Ammon's horn (tissue), 1 donor: ENCODE measurements around the gene CLASRP.
A peak's percentile ranks its signal among the peaks of the same experiment; 100 is the strongest.
"Not testable (repeated sequence)": the region's sequence is repeated elsewhere in the genome, so short reads cannot be mapped to it uniquely, and the experiment has no call there.

Experiments
- DNase-seq: peaks from one replicate; pipeline ENCODE4 v3.0.0-alpha.2; 2016; ENCODE audit warnings: low spot score

Gene CLASRP, protein sequence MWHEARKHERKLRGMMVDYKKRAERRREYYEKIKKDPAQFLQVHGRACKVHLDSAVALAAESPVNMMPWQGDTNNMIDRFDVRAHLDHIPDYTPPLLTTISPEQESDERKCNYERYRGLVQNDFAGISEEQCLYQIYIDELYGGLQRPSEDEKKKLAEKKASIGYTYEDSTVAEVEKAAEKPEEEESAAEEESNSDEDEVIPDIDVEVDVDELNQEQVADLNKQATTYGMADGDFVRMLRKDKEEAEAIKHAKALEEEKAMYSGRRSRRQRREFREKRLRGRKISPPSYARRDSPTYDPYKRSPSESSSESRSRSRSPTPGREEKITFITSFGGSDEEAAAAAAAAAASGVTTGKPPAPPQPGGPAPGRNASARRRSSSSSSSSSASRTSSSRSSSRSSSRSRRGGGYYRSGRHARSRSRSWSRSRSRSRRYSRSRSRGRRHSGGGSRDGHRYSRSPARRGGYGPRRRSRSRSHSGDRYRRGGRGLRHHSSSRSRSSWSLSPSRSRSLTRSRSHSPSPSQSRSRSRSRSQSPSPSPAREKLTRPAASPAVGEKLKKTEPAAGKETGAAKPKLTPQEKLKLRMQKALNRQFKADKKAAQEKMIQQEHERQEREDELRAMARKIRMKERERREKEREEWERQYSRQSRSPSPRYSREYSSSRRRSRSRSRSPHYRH

DNA sequence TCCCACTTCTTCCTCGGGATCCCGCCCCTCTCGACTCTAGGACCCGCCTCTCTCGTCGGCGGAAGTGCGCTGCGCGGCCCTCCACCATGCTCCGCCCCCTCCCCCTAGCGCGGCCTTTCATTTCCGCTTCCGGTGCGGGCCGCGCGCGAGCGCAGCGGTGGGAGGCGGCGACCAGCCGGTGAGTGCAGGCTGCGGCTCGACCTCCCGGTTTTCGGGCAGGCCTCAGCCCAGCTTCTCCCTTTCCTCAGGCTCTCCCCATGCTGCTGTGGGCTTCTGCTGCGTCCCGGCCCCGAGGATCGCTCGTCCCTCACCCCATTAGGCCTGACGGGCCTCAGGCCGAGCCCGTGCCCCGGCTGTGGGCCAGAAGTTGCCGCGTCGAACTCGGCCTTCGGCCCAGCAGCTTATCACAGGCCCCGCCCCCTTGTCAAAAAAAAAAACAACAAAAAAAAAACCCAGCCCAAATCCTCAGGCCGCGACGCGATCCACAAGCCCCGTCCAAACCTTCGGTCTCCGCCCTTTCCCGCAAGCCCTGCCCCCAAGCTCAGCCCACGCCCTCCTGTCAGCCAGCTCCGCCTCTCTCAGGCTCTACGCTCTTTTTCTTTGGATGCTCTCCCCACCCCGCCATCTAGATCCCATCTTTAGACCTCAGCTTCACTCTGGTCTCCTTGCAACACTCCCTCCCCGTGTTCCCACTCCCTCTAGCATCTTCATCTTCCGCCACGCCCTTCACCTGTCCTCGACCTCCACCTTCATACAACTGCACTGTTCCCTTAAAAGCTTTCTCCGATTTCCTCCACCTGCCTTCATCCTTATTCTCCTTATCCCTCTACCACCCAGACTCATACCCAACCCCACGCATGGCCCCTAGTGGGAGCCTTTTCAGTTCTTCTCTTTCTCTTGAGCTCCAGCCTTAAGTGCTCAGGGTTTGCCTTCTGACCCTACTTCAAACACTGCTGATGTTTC, at the start of gene CLASRP:
CLASRP (plus strand) TSS at position 115 of the 963 bp plus-strand sequence. CDS start 1,168 bp downstream, outside the sequence.
- peak; percentile 94 for DNase-seq

- DNase-seq: no peak
Observed at GRCh38 chr19:44990459-44990858, 48.4 kb upstream of the CLASRP start.

- no peak for DNase-seq
Observed at GRCh38 chr19:44990966-44991365, 47.9 kb upstream of the CLASRP start.

- no peak for DNase-seq
Observed at GRCh38 chr19:44992336-44993163, 46.3 kb upstream of the CLASRP start.

DNA sequence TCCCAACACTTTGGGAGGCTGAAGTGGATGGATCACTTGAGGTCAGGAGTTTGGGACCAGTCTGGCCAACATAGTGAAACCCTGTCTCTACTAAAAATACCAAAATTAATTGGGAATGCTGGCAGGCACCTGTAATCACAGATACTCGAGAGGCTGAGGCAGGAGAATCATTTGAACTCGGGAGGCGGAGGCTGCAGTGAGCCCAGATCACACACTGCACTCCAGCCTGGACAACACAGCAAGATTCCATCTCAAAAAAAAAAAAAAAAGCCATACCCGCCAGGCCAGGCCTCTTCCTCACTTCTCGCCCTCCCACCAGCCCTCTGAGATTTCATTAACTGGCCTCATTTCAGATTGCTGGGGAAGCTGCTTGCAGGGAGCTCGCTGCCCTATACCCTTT, 45.3 kb upstream of the CLASRP start:
- no peak for DNase-seq

- DNase-seq: no peak
Observed at GRCh38 chr19:44993926-44994537, 44.8 kb upstream of the CLASRP start.

- DNase-seq: no peak
Observed at GRCh38 chr19:44998025-44998424, 40.8 kb upstream of the CLASRP start.

DNA sequence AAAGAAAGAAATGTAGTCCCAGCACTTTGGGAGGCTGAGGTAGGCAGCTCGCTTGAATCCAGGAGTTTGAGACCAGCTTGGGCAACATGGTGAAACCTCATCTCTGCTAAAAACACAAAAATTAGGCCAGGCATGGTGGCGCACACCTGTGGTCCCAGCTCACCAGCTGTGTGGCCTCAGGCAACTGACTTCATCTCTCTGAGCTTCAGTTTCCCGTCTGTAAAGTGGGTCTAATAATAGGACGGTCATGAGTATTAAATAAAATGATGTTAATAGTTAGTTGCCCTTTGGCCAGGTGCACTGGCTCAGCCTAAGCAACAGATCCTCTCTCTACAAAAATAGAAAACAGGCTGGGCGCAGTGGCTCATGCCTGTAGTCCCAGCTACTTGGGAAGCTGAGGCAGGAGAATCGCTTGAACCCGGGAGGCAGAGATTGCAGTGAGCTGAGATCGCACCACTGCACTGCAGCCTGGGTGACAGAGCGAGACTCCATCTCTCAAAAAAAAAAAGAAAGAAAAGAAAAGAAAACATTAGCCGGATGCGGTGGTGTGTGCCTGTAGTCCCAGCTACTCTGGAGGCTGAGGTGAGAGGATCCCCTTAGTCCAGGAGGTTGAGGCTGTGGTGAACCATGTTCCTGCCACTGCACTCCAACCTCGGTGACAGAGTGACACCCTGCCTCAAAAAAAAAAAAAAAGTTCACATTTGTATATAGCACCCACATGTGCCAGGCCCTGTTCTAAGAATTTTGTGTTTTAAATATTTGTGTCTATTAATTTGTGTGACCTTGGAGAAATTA, 39.5 kb upstream of the CLASRP start:
- DNase-seq: not testable (repeated sequence)

DNA sequence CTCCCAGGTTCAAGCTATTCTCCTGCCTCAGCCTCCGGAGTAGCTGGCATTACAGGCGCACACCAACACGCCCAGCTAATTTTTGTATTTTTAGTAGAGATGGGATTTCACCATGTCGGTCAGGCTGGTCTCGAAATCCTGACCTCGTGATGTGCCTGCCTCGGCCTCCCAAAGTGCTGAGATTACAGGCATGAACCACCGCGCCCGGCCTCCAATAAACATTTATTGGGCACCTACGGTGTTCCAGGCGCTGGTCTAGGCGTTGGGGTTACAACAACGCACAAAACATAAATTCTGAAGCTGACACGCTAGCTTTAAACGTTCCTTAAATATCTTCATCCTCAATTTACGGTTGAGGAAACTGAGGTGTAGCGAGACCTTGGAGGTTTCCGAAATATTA, 38.2 kb upstream of the CLASRP start:
- DNase-seq: not testable (repeated sequence)

GRCh38 chr19:45001087-45001739, 37.6 kb upstream of the CLASRP start, which contains the start of gene RELB:
Gene RELB (plus strand): TSS chr19:45001464. CDS start chr19:45001580, 116 bp downstream.
- DNase-seq: peak; percentile 86

- DNase-seq: no peak
Observed at GRCh38 chr19:45003485-45003884, 35.4 kb upstream of the CLASRP start.

- DNase-seq: no peak
Observed at GRCh38 chr19:45005787-45006186, 33.1 kb upstream of the CLASRP start.

DNA sequence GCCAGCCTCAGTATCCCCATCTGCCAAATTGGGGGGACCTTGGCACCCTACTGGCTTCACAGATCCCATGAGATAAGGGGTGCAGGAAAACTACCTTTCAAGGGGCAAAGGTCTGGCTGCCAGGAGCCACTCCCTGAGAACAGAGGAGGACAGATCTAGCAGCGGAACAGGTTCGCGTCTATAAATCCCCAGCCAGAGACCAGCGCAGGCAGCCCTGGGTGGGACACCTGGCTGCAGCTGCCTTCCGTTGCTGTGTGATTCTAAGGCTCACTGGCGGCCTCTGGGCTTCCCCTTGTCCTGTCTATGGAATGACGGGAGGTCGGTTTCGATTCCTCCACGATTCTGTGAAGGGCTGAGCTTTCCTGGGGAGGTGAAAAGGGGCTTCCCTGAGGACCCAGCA, 30.3 kb upstream of the CLASRP start:
- no peak for DNase-seq

GRCh38 chr19:45009625-45010255, 29.1 kb upstream of the CLASRP start:
- no peak for DNase-seq

DNA sequence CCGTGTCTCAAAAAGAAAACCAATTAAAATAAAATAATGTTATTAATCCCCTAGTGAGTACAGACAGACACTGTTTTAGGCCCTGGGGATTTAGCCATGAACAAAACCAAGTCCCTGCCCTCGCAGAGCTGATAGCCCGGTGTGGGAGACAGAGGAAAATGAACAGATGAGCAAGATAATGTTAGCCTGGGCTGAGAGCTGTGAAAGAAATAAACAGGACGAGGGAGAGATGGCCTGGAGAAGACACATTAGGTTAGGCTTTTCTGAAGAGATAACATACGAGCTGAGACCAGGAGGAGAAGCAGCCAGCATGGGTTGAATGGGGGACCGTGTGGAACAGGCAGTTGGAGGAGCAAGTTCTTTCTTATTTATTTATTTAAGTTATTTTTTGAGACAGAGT, 28.5 kb upstream of the CLASRP start:
- no peak for DNase-seq

- no peak for DNase-seq
Observed at GRCh38 chr19:45011959-45012358, 26.9 kb upstream of the CLASRP start.

DNA sequence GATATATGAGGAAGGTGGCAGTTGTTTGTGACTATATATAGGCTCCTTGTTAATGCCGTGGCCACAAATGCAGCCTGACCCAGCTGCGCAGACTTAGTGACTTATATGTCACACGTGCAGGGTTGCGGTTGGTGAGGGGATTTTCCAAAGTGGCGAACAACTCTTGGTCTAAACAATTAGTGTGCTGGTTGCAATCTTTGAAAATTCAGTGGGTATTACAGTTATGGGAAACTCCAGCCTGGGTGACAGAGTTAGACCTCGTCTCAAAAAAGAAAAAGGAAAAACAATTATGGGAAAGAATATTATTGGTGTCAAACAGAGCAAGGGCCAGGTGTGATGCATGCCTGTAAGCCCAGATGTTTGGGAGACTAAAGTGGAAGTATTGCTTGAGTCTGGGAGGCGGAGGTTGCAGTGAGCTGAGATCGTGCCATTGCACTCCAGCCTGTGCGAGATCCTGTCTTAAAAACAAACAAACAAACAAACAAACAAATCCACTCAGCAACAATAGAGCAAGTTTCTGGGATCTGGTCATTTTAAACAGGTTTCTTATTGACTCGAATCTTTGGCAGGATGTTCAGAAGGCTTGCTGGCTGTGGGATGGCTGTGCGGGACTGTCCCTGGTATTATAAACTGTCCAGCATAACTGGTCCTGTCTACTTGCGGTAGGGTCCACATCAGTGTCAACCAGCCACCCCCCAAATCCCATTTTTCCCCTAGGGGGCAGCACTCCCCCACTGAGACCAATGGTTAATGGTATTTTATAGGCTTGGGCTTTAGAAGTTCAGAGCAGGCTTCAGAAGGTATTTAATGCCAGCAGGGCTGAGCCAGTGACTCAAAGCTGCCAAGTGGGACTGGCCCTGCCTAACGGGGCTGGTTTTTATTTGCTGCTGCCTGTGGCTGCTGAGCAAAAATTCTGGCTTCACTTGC, 22.2 kb upstream of the CLASRP start:
- DNase-seq: peak; percentile 80

DNA sequence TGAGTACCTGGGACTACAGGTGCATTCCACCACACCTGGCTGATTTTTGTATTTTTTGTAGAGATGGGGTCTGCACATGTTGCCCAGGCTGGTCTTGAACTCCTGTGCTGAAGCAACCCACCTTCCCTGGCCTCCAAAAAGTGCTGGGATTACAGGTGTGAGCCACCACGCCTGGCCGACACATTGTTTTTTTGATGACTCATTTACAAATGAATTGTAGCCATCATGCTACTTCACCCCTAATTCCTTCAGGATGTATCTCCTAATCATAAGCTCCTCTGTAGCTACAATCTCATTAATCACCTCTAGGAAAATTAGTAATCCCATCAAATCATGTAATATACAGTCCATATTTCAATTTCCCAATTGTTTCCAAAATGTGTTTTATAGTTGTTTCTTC, 19.7 kb upstream of the CLASRP start:
- DNase-seq: no peak
